Neural cell (in vitro differentiated cells): ENCODE data around the gene GOSR1.
"Not testable (repeated sequence)": the region's sequence is repeated elsewhere in the genome, so short reads cannot be mapped to it uniquely, and the experiment has no call there.

Experiments
- CTCF ChIP-seq: fragments of 450-650 bp; IDR thresholded peaks from 2 replicates; pipeline ENCODE4 v1.5.1; 2014; ENCODE audit warnings: antibody characterized with exemption, mild to moderate bottlenecking, moderate library complexity; ENCODE audit not compliant: poor library complexity, severe bottlenecking
- EP300 ChIP-seq: fragments of 450-650 bp; conservative IDR thresholded peaks from 2 replicates; pipeline ENCODE4 v1.6.1; 2014; ENCODE audit warnings: antibody characterized with exemption, mild to moderate bottlenecking, moderate library complexity; ENCODE audit not compliant: poor library complexity, severe bottlenecking
- EZH2 ChIP-seq: fragments of 200-600, 300-800 bp; shearing (Covaris generic), sonication (generic); IDR thresholded peaks from 2 replicates; pipeline ENCODE4 v1.6.1; 2014; ENCODE audit warnings: antibody characterized with exemption, low read length, borderline replicate concordance, mild to moderate bottlenecking; ENCODE audit not compliant: insufficient read depth, poor library complexity, severe bottlenecking
- MXI1 ChIP-seq: fragments of 450-650 bp; conservative IDR thresholded peaks from 2 replicates; pipeline ENCODE4 v1.6.1; 2014; ENCODE audit warnings: antibody characterized with exemption, mild to moderate bottlenecking; ENCODE audit not compliant: poor library complexity, severe bottlenecking
- POLR2AphosphoS5 ChIP-seq: IDR thresholded peaks from 2 replicates; pipeline ENCODE4 v1.6.1; 2012
- REST ChIP-seq: IDR thresholded peaks from 2 replicates; pipeline ENCODE4 v1.6.1; 2012; ENCODE audit warnings: borderline replicate concordance
- TAF1 ChIP-seq: IDR thresholded peaks from 2 replicates; pipeline ENCODE4 v1.6.1; 2012; ENCODE audit warnings: low read depth

GRCh38 chr17:30551274-30551995 is 74.2 kb downstream of the GOSR1 start:
- not testable (repeated sequence) for TF ChIP-seq POLR2AphosphoS5, TAF1, EZH2, CTCF, MXI1, EP300, REST
